H1 (cell line): ENCODE measurements around the gene MANSC4. TPM values are rescaled to one million over a fixed set of nuclear protein-coding genes. Genes with fewer than 3 reads are reported as not detected.

ENCODE experiments used
- CTCF ChIA-PET: fragments of 300-600 bp; sonication (Branson Sonifier 250); formaldehyde crosslinking; loops from one replicate; lab custom pipeline; 2021; ENCODE audit not compliant: partially characterized antibody; lab: Charles Lee
- POLR2A ChIA-PET: fragments of 300-600 bp; sonication (Branson Sonifier 250); formaldehyde crosslinking; loops from one replicate; lab custom pipeline; 2021; ENCODE audit warnings: inconsistent platforms; ENCODE audit not compliant: partially characterized antibody; lab: Charles Lee
- DNase-seq, 2 experiments: peaks; one replicate each; pipeline versions ENCODE4 v3.0.0 to v3.0.0-alpha.2; 2010 to 2022; ENCODE audit warnings: low spot score in 2 of 2, low read depth in 1 of 2, mixed read lengths in 1 of 2
- FAIRE-seq: peaks from 2 replicates; lab custom pipeline; 2011; peaks lifted over from hg19 to GRCh38; lab: Jason Lieb, UNC
- H2AFZ ChIP-seq: 2 replicates; pipeline ENCODE4 v1.8.1; 2012; ENCODE audit warnings: low read length, inconsistent platforms
- H2AK5ac ChIP-seq: 2 replicates; pipeline ENCODE4 v1.6.1; 2013; ENCODE audit warnings: low read depth, low read length
- H2BK120ac ChIP-seq: replicated peaks from 2 replicates; pipeline ENCODE3; 2013; ENCODE audit warnings: low read depth, low read length, inconsistent platforms
- H2BK12ac ChIP-seq: 2 replicates; pipeline ENCODE4 v1.6.1; 2013; ENCODE audit warnings: low read depth, low read length
- H2BK15ac ChIP-seq: 2 replicates; pipeline ENCODE4 v1.6.1; 2013; ENCODE audit warnings: low read length
- H2BK20ac ChIP-seq: 2 replicates; pipeline ENCODE4 v1.6.1; 2013; ENCODE audit warnings: low read length
- H2BK5ac ChIP-seq: 2 replicates; pipeline ENCODE4 v1.6.1; 2013; ENCODE audit warnings: low read depth, low read length
- H3K14ac ChIP-seq: 2 replicates; pipeline ENCODE4 v1.6.1; 2013; ENCODE audit warnings: inconsistent platforms; ENCODE audit not compliant: insufficient read length
- H3K18ac ChIP-seq: 2 replicates; pipeline ENCODE4 v1.6.1; 2013; ENCODE audit warnings: low read length; ENCODE audit errors: extremely low read depth
- H3K23ac ChIP-seq: 2 replicates; pipeline ENCODE4 v1.6.1; 2013; ENCODE audit warnings: inconsistent platforms; ENCODE audit not compliant: insufficient read length
- H3K23me2 ChIP-seq: 2 replicates; pipeline ENCODE4 v1.6.1; 2013; ENCODE audit warnings: low read depth, low read length
- H3K27ac ChIP-seq: 2 replicates; pipeline ENCODE4 v1.6.1; 2011; ENCODE audit warnings: low read depth, low read length, inconsistent platforms
- H3K27me3 ChIP-seq, 4 experiments: replicated peaks in 1 of 4; 1 replicate in 1 of 4; 2 replicates in 3 of 4; pipeline versions ENCODE4 v1.6.1 to v1.8.1; 2011 to 2013; ENCODE audit warnings: low read length in 3 of 4, mild to moderate bottlenecking in 3 of 4, inconsistent platforms in 2 of 4, mixed read lengths in 2 of 4, moderate library complexity in 1 of 4; ENCODE audit not compliant: control insufficient read depth in 3 of 4, insufficient read depth in 3 of 4; ENCODE audit errors: extremely low read depth in 1 of 4
- H3K36me3 ChIP-seq, 4 experiments: 2 replicates each; pipeline versions ENCODE4 v1.6.1 to v1.8.1; 2011 to 2013; ENCODE audit warnings: mild to moderate bottlenecking in 4 of 4, low read length in 3 of 4, moderate library complexity in 2 of 4, control low read depth in 1 of 4, inconsistent platforms in 1 of 4; ENCODE audit not compliant: insufficient read depth in 4 of 4, control insufficient read depth in 2 of 4
- H3K4ac ChIP-seq: replicated peaks from 2 replicates; pipeline ENCODE3; 2013; ENCODE audit warnings: low read length, low read depth, mixed read lengths, inconsistent platforms; ENCODE audit not compliant: insufficient read length
- H3K4me1 ChIP-seq, 4 experiments: replicated peaks in 1 of 4; 1 replicate in 1 of 4; 2 replicates in 3 of 4; pipeline versions ENCODE4 v1.6.1 to v1.8.1; 2011 to 2013; ENCODE audit warnings: low read length in 3 of 4, inconsistent platforms in 2 of 4, mixed read lengths in 1 of 4; ENCODE audit not compliant: insufficient read depth in 4 of 4, control insufficient read depth in 3 of 4
- H3K4me2 ChIP-seq, 2 experiments: 2 replicates each; pipeline versions ENCODE4 v1.6.1 to v1.8.1; 2011 to 2013; ENCODE audit warnings: low read depth in 2 of 2, low read length in 2 of 2, control low read depth in 1 of 2, inconsistent platforms in 1 of 2, mild to moderate bottlenecking in 1 of 2; ENCODE audit not compliant: insufficient read depth in 1 of 2
- H3K4me3 ChIP-seq, 4 experiments: fragments of 200-600, 300-600 bp in 1 of 4; sonication (generic), shearing (Covaris generic), sonication (Bioruptor Twin) in 1 of 4; 2 replicates each; pipeline versions ENCODE4 v1.5.1 to v1.8.1; 2011 to 2016; ENCODE audit warnings: low read length in 4 of 4, low read depth in 3 of 4, control low read depth in 2 of 4, inconsistent platforms in 2 of 4, mild to moderate bottlenecking in 2 of 4, mixed read lengths in 1 of 4, moderate library complexity in 1 of 4; ENCODE audit not compliant: insufficient read depth in 2 of 4; ENCODE audit errors: extremely low read depth in 1 of 4
- H3K56ac ChIP-seq: replicated peaks from 2 replicates; pipeline ENCODE3; 2013; ENCODE audit warnings: low read depth, mild to moderate bottlenecking, mixed read lengths, low read length, inconsistent platforms; ENCODE audit not compliant: insufficient read length
- H3K79me1 ChIP-seq: 2 replicates; pipeline ENCODE4 v1.6.1; 2013; ENCODE audit warnings: low read depth, low read length, control low read depth
- H3K79me2 ChIP-seq, 2 experiments: 2 replicates each; pipeline versions ENCODE4 v1.6.1 to v1.8.1; 2012 to 2013; ENCODE audit warnings: low read length in 2 of 2, mild to moderate bottlenecking in 2 of 2, inconsistent platforms in 1 of 2; ENCODE audit not compliant: insufficient read depth in 2 of 2, control insufficient read depth in 1 of 2
- H3K9ac ChIP-seq, 4 experiments: replicated peaks in 1 of 4; 1 replicate in 1 of 4; 2 replicates in 3 of 4; pipeline versions ENCODE4 v1.6.1 to v1.8.1; 2011 to 2013; ENCODE audit warnings: low read depth in 3 of 4, low read length in 3 of 4, control low read depth in 2 of 4, mild to moderate bottlenecking in 2 of 4, moderate library complexity in 2 of 4, inconsistent platforms in 1 of 4; ENCODE audit errors: extremely low read depth in 1 of 4
- H3K9me3 ChIP-seq, 2 experiments: 2 replicates each; pipeline versions ENCODE4 v1.6.1 to v1.8.1; 2012 to 2013; ENCODE audit warnings: mild to moderate bottlenecking in 2 of 2, moderate library complexity in 2 of 2, control low read depth in 1 of 2, inconsistent platforms in 1 of 2, low read depth in 1 of 2, low read length in 1 of 2, mixed read lengths in 1 of 2; ENCODE audit not compliant: insufficient read depth in 2 of 2
- H4K20me1 ChIP-seq, 2 experiments: replicated peaks in 1 of 2; 2 replicates each; pipeline versions ENCODE3 to v1.8.1; 2011 to 2013; ENCODE audit warnings: inconsistent platforms in 2 of 2, low read length in 2 of 2, mild to moderate bottlenecking in 1 of 2; ENCODE audit not compliant: insufficient read depth in 2 of 2, control insufficient read depth in 1 of 2
- H4K5ac ChIP-seq: 2 replicates; pipeline ENCODE4 v1.6.1; 2013; ENCODE audit warnings: low read length, low read depth, mixed read lengths, inconsistent platforms; ENCODE audit not compliant: insufficient read length
- H4K8ac ChIP-seq: 2 replicates; pipeline ENCODE4 v1.8.0; 2013; ENCODE audit warnings: mild to moderate bottlenecking, moderate library complexity, low read length, inconsistent platforms; ENCODE audit not compliant: insufficient read depth; ENCODE audit errors: extremely low read depth
- H4K91ac ChIP-seq: replicated peaks from 2 replicates; pipeline ENCODE3; 2013; ENCODE audit warnings: low read length, mixed read lengths, inconsistent platforms; ENCODE audit not compliant: insufficient read length
- ATF3 ChIP-seq: IDR thresholded peaks from 2 replicates; pipeline ENCODE4 v1.6.1; 2011; ENCODE audit warnings: low read depth, mild to moderate bottlenecking, low read length; ENCODE audit not compliant: insufficient read depth
- EP300 ChIP-seq, 2 experiments: IDR thresholded peaks; 1 replicate in 1 of 2; 2 replicates in 1 of 2; pipeline ENCODE4 v1.6.1; 2011 to 2012; ENCODE audit warnings: low read depth in 2 of 2, low read length in 2 of 2, mild to moderate bottlenecking in 2 of 2, borderline replicate concordance in 1 of 2, inconsistent platforms in 1 of 2, moderate library complexity in 1 of 2
- GABPA ChIP-seq: IDR thresholded peaks from 2 replicates; pipeline ENCODE4 v1.6.1; 2011; ENCODE audit warnings: mild to moderate bottlenecking, low read length, moderate library complexity, borderline replicate concordance; ENCODE audit not compliant: insufficient read depth
- GTF2F1 ChIP-seq: IDR thresholded peaks from 2 replicates; pipeline ENCODE4 v1.6.1; 2012; ENCODE audit warnings: low read depth, low read length, improper control_type of control experiment, borderline replicate concordance
- NRF1 ChIP-seq: IDR thresholded peaks from 2 replicates; pipeline ENCODE4 v1.6.1; 2011; ENCODE audit warnings: mild to moderate bottlenecking, low read depth, low read length, improper control_type of control experiment
- POLR2A ChIP-seq, 2 experiments: IDR thresholded peaks; 1 replicate in 1 of 2; 2 replicates in 1 of 2; pipeline ENCODE4 v1.6.1; 2011; ENCODE audit warnings: low read depth in 2 of 2, low read length in 2 of 2, mild to moderate bottlenecking in 2 of 2; ENCODE audit errors: control extremely low read depth in 1 of 2
- POLR2AphosphoS5 ChIP-seq: IDR thresholded peaks from 2 replicates; pipeline ENCODE4 v1.6.1; 2011; ENCODE audit warnings: low read depth, low read length
- RBBP5 ChIP-seq: IDR thresholded peaks from 2 replicates; pipeline ENCODE4 v1.7.1; 2012; ENCODE audit warnings: low read depth, mild to moderate bottlenecking, inconsistent platforms, low read length, moderate library complexity, borderline replicate concordance
- SIN3A ChIP-seq, 2 experiments: IDR thresholded peaks in 1 of 2; conservative IDR thresholded peaks in 1 of 2; 2 replicates each; pipeline ENCODE4 v1.6.1; 2011 to 2012; ENCODE audit warnings: low read length in 2 of 2, improper control_type of control experiment in 1 of 2, low read depth in 1 of 2, mild to moderate bottlenecking in 1 of 2
- ZNF274 ChIP-seq: IDR thresholded peaks from 2 replicates; pipeline ENCODE4 v1.7.0; 2012; ENCODE audit warnings: low read length, borderline replicate concordance; ENCODE audit errors: extremely low read depth
- WGBS, 2 experiments: shearing (Covaris generic) in 1 of 2; methylation state at CpG; one replicate each; pipeline versions ENCODE4 v1.1.6 to v1.1.7; 2013 to 2015; ENCODE audit warnings: low lambda C conversion rate in 2 of 2, mixed read lengths in 2 of 2, inconsistent platforms in 1 of 2, low coverage in 1 of 2, missing lambda C conversion rate in 1 of 2; ENCODE audit not compliant: insufficient replicate concordance in 2 of 2, insufficient coverage in 1 of 2, insufficient read length in 1 of 2; ENCODE audit errors: extremely low coverage in 1 of 2, missing lambda C conversion rate in 1 of 2; 5-methylcytosine and 5-hydroxymethylcytosine counted together
- polyA plus RNA-seq, 7 experiments: library from polyadenylated mRNA; depleted of rRNA in 3 of 7; stranded (reverse) in 5 of 7; unstranded in 2 of 7; fragments of >200 nt in 5 of 7; fragments of 200-250 nt in 2 of 7; gene quantifications; 1 replicate in 5 of 7; 2 replicates in 1 of 7; 4 replicates in 1 of 7; pipeline versions ENCODE4 v1.2.1 to v1.2.3, GENCODE V29; 2011 to 2013; ENCODE audit warnings: missing spikeins in 2 of 7, mixed read lengths in 2 of 7
- total RNA-seq: library from RNA; stranded (reverse); fragmentation: NEBNext Ultra II Directional; extraction: Animal tissue kit (Norgen Biotek cat#: 25700); gene quantifications from 2 replicates; pipeline ENCODE4 v1.2.1, GENCODE V29; 2021

MANSC4 gene
- total and polyA plus RNA-seq, 2 of the 8 experiments (the other 6 are each of a cell fraction or from before 2014, with no cell fraction given), result not detected

GRCh38 chr12:27723212-27723611 lies 56.8 kb downstream of the MANSC4 start:
- Histone ChIP-seq H3K4me2 (no peak overlapping the region), H2AK5ac (no peak overlapping the region), H3K9ac (no peak overlapping the region), H3K56ac (no peak overlapping the region), H2BK15ac (no peak overlapping the region), H3K36me3 (peaks cover 4 to 39% (median 14%) of the 10 kb centered on the region in 4 experiments; a peak in 6 of 8 replicates), H3K4me1 (no peaks in the 10 kb centered on the region), H3K9me3 (no peaks in the 10 kb centered on the region), H3K79me1 (no peaks in the 10 kb centered on the region), H3K4me3 (no peak overlapping the region), H2BK20ac (no peak overlapping the region), H3K27ac (no peak overlapping the region), H3K79me2 (no peaks in the 10 kb centered on the region), H3K18ac (no peak overlapping the region), H4K91ac (no peak overlapping the region), H2BK5ac (no peak overlapping the region), H3K27me3 (no peaks in the 10 kb centered on the region), H4K8ac (no peak overlapping the region), H2AFZ (no peak overlapping the region), H2BK120ac (no peak overlapping the region), H4K5ac (no peak overlapping the region), H3K23ac (no peak overlapping the region), H3K23me2 (no peaks in the 10 kb centered on the region), H2BK12ac (no peak overlapping the region), H3K4ac (no peak overlapping the region), H3K14ac (no peak overlapping the region), H4K20me1 (no peaks in the 10 kb centered on the region)
- CTCF ChIA-PET, result interaction anchor here (0.6 to 0.8 kb wide), 2 partner anchors 75 to 88 kb away, joined by 3 read pairs; no protein-coding TSS in a partner anchor
- WGBS, 2 experiments, result 92% methylated on average over 1 of the region's 1 CpG; no CpG with 5 or more reads in 1 of the 2 experiments
- POLR2A ChIA-PET, result interaction anchor here (1.2 kb wide), 1 partner anchor 12 kb away, joined by 4 read pairs; no protein-coding TSS in a partner anchor
- FAIRE-seq (no peak), DNase-seq (no peak)
- TF ChIP-seq ATF3 (no peak), POLR2A (IDR thresholded peaks at IDR 0.05; ENCODE audit: control extremely low read depth in 1 of 2, low read depth in 2 of 2, low read length in 2 of 2) (no peak), GABPA (no peak), EP300 (IDR thresholded peaks at IDR 0.05; ENCODE audit: borderline replicate concordance in 1 of 2, low read depth in 2 of 2, low read length in 2 of 2) (no peak), SIN3A (conservative IDR thresholded peaks at IDR 0.05 in 1 of 2, IDR thresholded peaks at IDR 0.05 in 1 of 2; ENCODE audit: low read depth in 1 of 2, low read length in 2 of 2) (no peak), GTF2F1 (no peak), ZNF274 (no peak), POLR2AphosphoS5 (no peak), NRF1 (no peak), RBBP5 (no peak)
